ENCODE results near the gene ETV3L.

GRCh38 chr1:157050836-157051235, 48.8 kb downstream of the ETV3L start:
- no peak for TF ChIP-seq CREB5 (CRISPR knock-in tag; IDR thresholded peaks at IDR 0.05; ENCODE audit: low read depth)
- TF ChIP-seq ISL1 (CRISPR knock-in tag; IDR thresholded peaks at IDR 0.05) = no peak
- no peak for TF ChIP-seq TCF4 (CRISPR knock-in tag; IDR thresholded peaks at IDR 0.05; ENCODE audit: borderline replicate concordance)
- no peak for TF ChIP-seq ZFP30 (CRISPR knock-in tag; IDR thresholded peaks at IDR 0.05)
- no peak for TF ChIP-seq ESRRG (CRISPR knock-in tag; IDR thresholded peaks at IDR 0.05)
- no peak for TF ChIP-seq ZFP3 (CRISPR knock-in tag; IDR thresholded peaks at IDR 0.05)
- no peak for TF ChIP-seq PATZ1 (CRISPR knock-in tag; IDR thresholded peaks at IDR 0.05; ENCODE audit: borderline replicate concordance)
- no peak for TF ChIP-seq CSRNP3 (CRISPR knock-in tag; IDR thresholded peaks at IDR 0.05)
- no peak for TF ChIP-seq ZC3H10 (CRISPR knock-in tag; IDR thresholded peaks at IDR 0.05)

Data from SK-N-SH treated with all-trans-retinoic acid at 6 μM for 48 hours (cell line).